HG03135 (cell line): ENCODE measurements around the gene SLC29A1.
"Not testable (repeated sequence)": the region's sequence is repeated elsewhere in the genome, so short reads cannot be mapped to it uniquely, and the experiment has no call there.

Source experiments
- ATAC-seq: cut with Tn5 transposase; IDR thresholded peaks from one replicate; pipeline ENCODE4 v1.9.1; 2021; ENCODE audit warnings: mild to moderate bottlenecking, moderate library complexity; ENCODE audit not compliant: unreplicated experiment

Gene SLC29A1

DNA sequence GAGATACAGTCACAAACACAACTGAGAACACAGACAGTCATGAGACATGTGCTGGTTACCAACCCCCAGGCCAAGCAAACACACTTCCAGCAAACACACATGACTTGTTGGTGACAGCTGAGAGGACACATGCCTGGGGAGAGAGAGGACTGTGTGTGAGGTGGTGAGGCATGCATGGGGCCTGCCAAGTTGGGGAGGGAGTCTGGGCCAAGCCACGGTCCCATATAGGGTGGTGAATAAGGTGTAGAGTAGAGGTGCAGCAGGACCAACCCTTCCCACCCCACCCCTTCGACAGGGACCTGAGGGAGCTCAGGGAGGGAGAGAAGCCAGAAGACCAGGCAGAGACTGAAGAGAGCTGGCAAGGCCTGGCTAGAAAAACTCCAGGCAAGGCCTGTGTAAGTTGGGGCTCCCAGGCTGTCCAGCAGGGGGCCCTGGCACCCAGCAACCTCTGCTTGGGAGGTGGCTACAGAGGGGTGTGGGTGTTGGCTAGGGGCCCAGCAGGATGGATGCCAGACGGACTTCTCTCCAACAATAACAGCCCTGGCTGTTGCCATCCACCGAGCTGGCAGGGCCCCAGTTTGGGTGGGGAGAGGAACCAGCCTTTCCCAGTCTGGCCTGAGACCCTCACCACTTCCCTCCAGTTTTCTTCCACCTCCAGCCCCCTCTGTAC lies 2.0 kb upstream of the SLC29A1 start:
- ATAC-seq = peak; percentile 43

DNA sequence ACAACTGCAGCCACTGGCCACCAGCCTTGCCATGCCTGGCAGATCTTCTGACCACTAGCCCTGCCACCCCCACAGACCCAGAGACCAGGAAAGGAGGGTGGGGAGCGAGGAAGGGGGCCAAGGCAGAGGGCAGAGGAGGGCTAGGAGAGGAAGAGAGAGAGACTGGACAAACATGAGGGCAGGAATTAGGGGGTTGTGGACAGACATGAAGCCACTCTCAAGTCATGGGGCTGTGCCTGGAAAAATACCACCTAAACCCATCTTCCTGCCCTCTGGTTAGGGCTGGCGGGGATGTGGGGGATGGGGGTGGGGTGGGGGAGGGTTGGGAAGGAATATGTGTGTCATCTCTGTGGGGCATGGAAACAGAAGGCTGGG lies 1.4 kb upstream of the SLC29A1 start:
- ATAC-seq = no peak

DNA sequence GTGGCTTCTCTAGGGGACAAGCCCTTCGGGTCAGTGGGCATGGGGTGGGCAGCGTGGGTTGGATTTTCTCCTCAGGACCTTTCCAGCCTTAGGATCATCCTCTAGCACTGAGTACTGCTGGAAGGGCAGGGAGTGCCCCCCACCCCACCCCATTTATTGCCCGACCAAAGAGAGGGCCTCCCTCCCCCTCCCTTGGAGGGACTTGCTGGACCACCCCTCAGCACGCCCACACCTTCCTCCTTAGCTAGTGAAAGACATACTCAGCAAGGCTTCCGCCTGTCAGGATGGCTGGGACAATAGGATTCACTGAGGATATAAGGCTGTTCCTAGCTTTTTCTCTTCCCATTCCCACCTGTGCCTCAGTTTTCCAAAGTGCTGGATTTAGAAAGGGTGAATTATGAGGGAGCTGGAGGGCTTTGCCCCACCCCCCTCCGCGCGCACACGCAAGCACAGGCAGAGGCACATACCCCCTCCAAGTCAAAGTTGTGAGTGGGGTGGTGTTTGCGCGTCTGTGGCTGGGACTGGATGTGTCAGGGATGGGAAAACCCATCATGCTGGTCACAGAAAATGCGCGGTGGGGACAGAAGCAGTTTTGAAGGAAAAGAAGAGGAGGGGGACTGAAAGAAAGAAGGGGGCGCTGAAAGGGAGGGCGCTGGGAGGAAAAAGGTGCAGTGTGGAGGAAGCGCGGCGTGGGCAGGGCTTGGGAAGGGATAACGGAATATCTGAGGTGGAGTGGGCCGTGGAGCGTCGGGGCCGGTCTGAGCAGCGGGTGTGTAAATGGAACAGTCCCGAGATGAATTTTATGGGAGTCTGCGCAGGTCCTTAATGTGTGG lies 693 bp upstream of the SLC29A1 start:
- ATAC-seq = no peak

DNA sequence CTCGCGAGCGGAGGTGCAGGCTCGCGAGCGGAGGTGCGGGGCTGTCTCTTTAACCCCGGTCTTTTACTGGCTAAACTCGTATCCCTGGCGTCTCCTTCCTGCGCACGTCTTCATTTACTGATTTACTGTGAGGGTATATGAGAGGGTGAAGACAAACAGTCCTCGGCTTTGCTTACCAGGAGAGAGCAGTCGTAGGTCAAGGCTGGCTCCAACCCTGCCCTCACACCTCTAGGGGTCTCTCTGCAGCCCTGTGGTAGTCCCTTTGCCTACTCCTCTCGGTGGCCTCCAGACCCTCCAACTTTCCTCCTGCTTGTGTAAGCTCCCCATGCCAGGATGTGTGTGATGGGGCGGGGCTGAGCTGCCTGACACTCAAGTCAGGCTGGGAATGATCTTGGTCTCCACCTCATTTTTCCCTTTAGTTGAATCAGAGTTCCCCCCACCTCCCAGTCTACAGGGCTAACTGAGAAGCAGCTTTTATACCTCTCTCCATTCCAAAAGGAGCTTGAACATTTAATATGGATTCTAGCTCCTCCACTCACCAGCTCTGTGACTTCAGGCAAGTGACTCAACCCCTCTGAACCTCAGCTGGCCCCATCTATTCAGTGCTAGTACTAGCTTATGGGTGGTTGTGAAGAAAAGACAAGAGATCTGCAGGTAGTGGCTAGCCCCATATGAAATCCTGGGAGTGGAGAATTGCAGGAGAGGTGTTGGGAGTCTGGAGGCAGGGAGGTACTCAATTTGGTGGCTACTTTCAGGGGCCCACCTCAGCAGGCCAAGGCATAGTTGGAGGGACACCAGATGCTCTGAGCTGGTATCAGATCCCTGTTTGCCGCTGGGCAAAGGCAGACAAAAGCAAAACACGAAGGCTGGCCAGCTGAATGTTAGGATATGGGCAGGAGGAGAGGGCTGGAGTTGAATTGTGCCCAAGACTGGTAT lies 902 bp downstream of the SLC29A1 start:
- no peak for ATAC-seq

DNA sequence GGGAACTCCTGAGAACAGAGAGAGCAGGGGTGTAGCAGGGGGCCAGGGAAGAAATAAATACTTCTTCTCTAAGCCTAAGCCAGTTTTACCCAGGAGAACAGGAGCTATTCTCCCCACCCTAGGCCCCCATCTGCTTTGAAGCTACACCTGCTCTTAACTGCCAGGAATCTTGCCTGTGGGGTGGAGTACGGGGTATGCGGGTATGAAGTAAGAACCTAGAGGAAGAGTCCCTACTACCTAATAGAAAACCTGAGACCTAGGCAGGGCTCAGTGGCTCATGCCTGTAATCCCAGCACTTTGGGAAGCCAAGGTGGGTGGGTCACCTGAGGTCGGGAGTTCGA lies 1.5 kb downstream of the SLC29A1 start:
- ATAC-seq = no peak

DNA sequence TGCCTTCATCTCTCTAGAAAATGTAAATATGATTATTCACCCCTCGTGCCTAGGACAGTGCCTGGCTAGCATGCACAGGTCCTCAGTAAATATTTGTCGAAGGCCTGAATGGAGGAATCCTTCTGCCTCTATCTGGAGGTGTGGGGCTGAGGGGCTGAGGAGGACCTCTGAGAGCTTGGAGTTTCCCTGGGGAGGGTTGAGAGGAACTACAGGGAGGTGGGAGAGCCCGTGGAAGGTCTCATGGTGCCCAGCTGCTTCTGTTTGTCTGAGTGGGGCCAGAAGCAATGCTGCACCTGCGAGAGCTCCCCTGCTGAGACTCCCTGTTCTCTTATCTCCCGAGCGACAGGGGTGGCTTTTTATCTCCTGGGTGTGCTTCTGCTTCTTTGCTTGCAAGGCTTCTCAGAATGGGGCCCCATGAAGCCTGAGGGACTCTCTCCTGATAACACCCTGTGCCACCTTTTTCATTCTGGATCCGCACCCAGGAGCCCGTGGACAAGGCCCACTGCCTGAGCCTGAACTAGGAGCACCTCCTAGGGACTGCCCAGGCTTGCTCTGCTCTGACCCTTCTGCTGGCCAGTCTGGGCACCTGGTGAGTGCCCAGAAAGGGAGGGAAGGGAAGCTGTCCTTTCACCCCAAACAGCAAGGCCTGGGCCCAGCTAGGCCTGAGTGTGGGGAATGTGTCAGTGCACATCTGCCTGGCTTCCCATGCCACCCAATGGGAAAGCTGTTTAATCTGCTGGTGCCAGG lies 2.4 kb downstream of the SLC29A1 start:
- no peak for ATAC-seq

DNA sequence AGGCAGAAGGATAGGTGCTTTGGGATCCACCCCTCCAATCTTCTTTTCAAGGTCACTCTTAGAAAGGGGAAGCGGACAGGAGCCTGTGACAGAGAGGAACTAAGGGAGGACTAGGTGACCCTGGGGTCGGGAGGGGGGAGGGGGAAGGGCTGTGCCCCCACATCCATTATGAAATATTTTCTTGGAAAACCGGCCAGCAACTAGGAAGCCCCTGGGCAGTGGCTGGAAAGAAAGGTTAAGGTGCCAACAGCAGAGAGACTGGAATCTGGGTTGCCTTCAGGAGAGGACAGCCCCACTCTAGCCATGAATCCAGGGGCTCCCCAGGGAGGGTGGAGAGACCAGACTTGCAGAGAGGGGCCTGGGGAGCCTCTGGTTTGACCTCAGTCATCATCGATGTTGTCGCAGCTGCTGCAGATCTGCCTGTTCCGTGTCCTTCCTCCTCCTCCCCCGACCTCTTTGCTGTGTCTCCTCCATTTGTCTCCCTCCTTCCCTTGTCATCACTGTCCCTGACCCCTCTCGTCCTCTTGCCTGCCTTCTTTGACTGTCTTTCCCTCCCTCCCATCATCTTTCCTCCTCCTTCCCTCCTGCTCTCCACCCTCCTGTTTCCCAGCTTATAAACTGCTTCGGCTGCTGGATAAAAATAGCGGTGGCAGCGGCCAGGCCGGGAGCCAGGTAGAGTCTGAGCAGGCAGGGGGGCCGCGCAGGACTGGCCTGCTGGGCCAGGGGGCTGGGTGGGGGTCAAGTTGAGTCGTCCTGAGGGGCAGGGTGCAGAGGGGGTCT lies 3.2 kb downstream of the SLC29A1 start:
- ATAC-seq = no peak

DNA sequence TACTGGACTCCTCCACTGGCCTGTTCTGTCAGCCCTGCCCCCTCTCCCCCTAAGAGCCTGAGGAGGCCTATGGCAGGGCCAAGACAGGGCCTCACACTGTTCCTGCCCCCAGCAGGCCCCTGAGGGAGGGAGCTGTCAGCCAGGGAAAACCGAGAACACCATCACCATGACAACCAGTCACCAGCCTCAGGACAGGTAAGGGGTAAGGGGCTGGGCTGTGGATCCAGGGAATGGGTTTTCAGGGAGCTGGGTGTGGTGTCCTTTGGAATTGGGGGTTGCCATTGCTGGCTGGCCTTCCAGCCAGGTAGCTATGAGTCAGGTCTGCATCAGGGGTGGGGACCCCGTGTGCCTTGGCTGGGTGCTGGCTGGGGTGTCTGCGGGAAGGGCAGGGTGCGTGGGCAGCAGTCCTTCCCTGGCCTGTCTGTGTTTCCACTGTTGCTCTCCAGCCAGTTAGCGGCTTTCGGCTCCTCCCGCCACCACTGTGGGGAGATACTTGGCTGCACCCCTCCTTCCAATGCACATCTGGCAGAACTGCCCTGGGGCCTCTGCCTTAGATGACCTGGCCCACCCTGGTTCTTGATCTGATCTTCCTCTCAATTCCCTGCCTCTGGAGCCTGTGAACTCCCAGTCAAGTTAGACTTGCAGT lies 3.9 kb downstream of the SLC29A1 start:
- no peak for ATAC-seq

DNA sequence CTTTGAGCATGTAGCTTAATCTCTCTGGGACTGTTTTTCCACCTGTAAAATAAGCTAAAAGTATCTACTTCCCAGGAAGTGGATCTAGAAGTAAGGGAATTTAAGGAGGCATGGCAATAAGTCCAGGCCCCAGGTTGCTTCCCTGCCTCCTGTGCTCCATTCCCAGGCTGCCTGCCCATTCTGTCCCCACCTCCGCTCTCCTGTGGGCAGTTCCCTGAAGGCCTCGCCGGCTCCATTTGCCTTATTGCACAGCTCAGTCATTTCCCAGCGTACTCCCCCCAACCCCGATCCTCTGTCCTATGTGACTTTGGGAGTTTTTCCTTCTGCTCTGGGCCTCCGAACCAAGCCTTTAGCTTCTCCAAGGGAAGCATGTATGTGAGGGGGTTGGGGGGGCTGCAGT lies 4.6 kb downstream of the SLC29A1 start:
- no peak for ATAC-seq

DNA sequence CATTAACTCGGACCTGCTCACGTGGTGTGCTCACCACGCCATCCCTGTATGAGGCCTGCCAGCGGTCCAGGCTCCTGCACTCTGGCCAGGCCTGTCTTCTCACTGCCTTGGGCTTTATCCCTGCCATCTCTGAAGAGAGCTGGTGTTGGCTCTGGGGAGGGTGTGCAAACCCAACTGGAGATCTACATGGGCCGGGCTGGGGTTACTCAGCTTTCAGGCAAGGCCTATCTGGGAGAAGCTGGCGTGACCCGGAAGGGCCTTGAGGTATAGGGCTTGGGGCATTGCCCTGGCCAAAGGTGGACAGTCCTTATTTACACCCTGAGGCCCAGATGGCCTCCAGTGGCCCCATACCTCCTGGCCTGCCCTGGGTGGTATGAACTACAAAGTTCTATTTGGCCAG lies 5.0 kb downstream of the SLC29A1 start:
- ATAC-seq = no peak

DNA sequence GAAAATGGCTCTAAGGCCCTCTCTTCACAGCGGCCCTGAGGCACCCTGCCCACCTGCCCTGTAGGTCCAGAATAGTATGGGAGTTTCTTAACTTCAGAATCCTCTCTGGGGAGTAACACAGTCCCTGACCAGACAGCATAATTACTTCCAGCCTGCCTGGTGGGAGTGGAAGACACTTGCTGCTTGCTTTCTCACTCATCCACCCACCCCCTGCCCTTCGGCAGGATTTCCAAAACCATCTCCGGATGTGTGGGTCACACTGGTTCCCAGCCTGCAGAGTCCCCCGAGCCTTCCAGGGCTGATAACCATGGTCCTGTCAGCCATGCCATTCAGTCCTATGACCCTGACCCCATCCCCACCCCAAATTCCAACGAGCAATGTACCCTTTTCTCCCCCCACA lies 5.4 kb downstream of the SLC29A1 start:
- ATAC-seq = no peak

DNA sequence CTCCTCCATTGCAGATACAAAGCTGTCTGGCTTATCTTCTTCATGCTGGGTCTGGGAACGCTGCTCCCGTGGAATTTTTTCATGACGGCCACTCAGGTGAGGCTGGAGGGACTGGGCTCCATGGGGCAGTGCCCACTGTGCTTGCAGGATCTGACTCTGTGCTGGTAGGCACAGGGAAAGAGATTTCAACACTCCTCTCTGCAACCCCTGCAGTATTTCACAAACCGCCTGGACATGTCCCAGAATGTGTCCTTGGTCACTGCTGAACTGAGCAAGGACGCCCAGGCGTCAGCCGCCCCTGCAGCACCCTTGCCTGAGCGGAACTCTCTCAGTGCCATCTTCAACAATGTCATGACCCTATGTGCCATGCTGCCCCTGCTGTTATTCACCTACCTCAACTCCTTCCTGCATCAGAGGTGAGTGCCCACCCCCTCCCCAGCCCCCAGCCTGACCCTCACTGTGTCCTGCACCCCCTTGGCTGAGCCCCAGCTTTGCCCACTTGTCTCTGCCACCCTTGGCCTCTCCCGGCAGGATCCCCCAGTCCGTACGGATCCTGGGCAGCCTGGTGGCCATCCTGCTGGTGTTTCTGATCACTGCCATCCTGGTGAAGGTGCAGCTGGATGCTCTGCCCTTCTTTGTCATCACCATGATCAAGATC lies 6.1 kb downstream of the SLC29A1 start:
- no peak for ATAC-seq

DNA sequence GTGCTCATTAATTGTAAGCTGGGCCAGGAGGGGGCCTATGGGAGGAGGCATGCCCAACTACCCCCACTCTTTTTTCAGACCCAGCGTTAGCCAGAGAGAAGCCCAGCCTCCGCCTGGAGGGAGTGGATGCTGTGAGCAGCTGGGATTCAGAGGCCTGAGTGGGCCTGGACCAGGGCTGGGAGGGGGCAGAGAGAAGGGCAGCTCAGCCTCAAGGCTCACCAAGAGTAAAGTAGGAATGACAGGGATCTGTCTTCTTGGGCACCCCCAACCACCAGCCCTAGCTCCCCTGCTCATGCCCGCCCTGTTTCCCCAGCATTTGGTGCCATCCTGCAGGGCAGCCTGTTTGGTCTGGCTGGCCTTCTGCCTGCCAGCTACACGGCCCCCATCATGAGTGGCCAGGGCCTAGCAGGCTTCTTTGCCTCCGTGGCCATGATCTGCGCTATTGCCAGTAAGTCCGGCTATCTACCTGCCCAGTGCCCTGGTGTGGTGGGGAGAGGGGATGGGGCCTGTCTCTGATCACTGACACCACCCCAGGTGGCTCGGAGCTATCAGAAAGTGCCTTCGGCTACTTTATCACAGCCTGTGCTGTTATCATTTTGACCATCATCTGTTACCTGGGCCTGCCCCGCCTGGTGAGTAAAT lies 6.8 kb downstream of the SLC29A1 start:
- no peak for ATAC-seq

DNA sequence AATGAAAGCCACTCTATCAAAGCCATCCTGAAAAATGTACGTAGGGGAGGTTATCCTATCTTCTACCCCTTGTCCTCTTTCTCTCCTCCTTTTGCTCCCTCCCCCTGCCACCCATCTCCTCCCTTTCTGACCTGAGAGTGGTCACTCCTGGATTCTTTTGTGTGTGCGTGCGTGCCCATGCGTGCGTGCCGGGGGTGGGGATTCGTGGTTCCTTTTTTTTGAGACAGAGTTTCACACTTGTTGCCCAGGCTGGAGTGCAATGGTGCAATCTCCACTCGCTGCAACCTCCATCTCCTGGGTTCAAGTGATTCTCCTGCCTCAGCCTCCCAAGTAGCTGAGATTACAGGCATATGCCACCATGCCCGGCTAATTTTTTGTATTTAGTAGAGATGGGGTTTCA lies 8.0 kb downstream of the SLC29A1 start:
- ATAC-seq = not testable (repeated sequence)

DNA sequence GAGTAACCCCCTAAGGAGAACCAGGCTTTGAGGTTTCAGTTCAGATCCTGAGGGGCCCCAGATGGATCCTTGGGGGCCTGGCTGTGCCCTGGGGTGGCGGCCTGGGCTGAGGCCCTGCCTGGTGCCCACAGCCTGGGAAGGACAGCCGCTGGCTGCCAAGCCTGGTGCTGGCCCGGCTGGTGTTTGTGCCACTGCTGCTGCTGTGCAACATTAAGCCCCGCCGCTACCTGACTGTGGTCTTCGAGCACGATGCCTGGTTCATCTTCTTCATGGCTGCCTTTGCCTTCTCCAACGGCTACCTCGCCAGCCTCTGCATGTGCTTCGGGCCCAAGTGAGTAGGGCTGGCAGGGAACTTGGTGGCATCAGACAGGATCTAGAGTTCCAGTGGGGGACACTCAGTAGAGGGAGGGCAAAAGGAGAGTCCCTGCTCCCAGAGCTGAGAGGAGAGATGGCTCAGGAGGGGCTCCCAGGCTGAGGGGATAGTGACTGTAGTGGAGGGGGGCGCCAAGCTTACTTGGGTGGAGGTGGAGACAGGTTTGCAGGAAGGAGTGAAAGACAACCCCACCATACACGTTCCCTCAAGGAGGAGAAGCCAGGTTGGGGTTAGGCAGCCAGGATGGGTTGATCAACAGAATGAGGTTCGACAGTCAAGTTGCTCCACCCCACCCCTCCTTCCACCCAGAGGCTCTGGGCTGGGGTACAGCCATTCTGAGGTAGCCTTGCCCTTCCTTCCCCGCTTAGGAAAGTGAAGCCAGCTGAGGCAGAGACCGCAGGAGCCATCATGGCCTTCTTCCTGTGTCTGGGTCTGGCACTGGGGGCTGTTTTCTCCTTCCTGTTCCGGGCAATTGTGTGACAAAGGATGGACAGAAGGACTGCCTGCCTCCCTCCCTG lies 9.5 kb downstream of the SLC29A1 start:
- ATAC-seq = no peak

DNA sequence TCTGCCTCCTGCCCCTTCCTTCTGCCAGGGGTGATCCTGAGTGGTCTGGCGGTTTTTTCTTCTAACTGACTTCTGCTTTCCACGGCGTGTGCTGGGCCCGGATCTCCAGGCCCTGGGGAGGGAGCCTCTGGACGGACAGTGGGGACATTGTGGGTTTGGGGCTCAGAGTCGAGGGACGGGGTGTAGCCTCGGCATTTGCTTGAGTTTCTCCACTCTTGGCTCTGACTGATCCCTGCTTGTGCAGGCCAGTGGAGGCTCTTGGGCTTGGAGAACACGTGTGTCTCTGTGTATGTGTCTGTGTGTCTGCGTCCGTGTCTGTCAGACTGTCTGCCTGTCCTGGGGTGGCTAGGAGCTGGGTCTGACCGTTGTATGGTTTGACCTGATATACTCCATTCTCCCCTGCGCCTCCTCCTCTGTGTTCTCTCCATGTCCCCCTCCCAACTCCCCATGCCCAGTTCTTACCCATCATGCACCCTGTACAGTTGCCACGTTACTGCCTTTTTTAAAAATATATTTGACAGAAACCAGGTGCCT lies 10.2 kb downstream of the SLC29A1 start:
- no peak for ATAC-seq
